ENCODE results near the gene SIVA1.

- TF ChIP-seq CTCF (IDR thresholded peaks at IDR 0.05; ENCODE audit: borderline replicate concordance, extremely low read depth, low read length, poor library complexity, severe bottlenecking) = no peak
- no peak for TF ChIP-seq EZH2 (IDR thresholded peaks at IDR 0.05; ENCODE audit: borderline replicate concordance, low read depth, low read length, severe bottlenecking)
Measured at GRCh38 chr14:104728631-104729030, 24.3 kb upstream of the SIVA1 start.

Data from DND-41 (cell line).